Colonic mucosa (tissue), 4 donors: ENCODE results near the gene ZNF536. TPM values are rescaled to one million over a fixed set of nuclear protein-coding genes. Genes with fewer than 3 reads are reported as not detected.

Experiments
- DNase-seq: peaks from one replicate; pipeline ENCODE4 v3.0.0-alpha.2; 2020
- H3K27ac ChIP-seq: fragments of 200-600 bp; one replicate; pipeline ENCODE4 v1.8.0; 2021
- H3K27me3 ChIP-seq: fragments of 200-600 bp; one replicate; pipeline ENCODE4 v1.8.0; 2021
- H3K36me3 ChIP-seq: fragments of 200-600 bp; one replicate; pipeline ENCODE4 v1.8.0; 2021
- H3K4me1 ChIP-seq: fragments of 200-600 bp; one replicate; pipeline ENCODE4 v1.8.0; 2021; ENCODE audit warnings: mild to moderate bottlenecking
- H3K4me3 ChIP-seq: fragments of 200-600 bp; one replicate; pipeline ENCODE4 v1.8.0; 2021
- H3K9ac ChIP-seq, 2 donors: one replicate each; pipeline ENCODE4 v1.7.0; 2013; ENCODE audit warnings: control low read depth in 2 of 2, low read depth in 2 of 2, low read length in 2 of 2
- H3K9me3 ChIP-seq: fragments of 200-600 bp; one replicate; pipeline ENCODE4 v1.8.0; 2021
- CTCF ChIP-seq: fragments of 200-600 bp; IDR thresholded peaks from one replicate; pipeline ENCODE4 v1.8.0; 2022; ENCODE audit warnings: antibody characterized with exemption, mild to moderate bottlenecking
- intact Hi-C: fragments of 100-400 bp; cut with DNase I; formaldehyde crosslinking; loops from one replicate; pipeline ENCODE4 v1.14.1; 2022
- total RNA-seq, 2 donors: library from RNA; stranded (reverse); fragmentation: NEBNext Ultra II Directional in 1 of 2; extraction: Animal tissue kit (Norgen Biotek cat#: 25700) in 1 of 2; gene quantifications; one replicate each; pipeline ENCODE4 v1.2.1, GENCODE V29; 2021
- donor health status: healthy.
- donor health status: DM: no; HTN: no; CAD: no.
- donor health status: DM: no; HTN: no; CAD: no.

Gene ZNF536
- total RNA-seq, 2 donors from 2014 or later: 1.3 to 1.4 TPM

DNA sequence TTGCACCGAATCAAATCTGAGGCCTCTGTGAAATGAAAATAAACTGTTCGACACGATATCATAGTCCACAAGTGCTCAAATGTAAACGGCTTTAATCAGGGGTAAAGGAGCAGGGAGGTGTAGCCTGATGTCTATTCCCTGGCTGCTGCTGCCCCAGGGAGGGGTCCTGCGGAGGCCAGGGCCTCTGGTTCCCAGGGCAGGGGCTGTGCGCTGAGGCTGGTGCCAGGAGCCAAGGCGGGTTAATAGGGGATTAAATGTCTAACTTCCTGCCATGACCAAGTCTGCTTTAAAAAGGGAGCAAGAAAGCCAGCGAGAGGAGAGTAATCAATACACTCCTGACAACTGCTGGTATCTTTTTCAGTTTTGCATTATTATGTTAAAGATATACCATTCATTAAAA is 59.4 kb downstream of the ZNF536 start:
- intact Hi-C loops: no loop called here
- Histone ChIP-seq H3K9ac (no peak overlapping the region), H3K27ac (no peak overlapping the region), H3K4me3 (no peak overlapping the region), H3K27me3 (no peaks in the 10 kb centered on the region), H3K36me3 (no peaks in the 10 kb centered on the region), H3K4me1 (no peaks in the 10 kb centered on the region), H3K9me3 (no peaks in the 10 kb centered on the region)
- TF ChIP-seq CTCF: no peak
- DNase-seq: no peak

DNA sequence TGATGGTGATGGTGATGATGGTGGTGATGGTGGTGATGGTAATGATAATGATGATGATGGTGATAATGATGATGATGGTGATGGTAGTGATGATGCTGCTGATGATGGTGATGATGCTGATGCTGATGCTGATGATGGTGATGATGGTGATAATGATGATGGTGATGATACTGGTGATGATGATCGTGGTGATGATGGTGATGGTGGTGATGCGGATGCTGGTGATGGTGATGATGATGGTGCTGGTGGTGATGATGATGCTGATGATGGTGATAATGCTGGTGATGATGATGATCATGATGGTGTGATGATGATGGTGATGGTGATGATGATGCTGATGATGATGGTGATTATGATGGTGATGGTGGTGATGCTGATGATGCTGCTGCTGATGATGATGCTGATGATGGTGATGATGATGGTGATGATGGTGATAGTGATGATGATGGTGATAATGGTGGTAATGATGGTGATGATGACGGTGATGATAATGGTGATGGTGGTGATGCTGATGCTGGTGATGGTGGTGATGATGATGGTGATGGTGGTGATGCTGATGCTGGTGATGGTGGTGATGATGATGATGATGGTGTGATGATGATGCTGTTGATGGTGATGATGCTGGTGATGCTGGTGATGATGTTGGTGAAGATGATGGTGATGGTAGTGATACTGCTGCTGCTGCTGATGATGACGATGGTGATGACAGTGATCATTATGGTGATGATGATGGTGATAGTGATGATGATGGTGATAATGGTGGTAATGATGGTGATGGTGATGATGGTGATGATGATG is 62.8 kb downstream of the ZNF536 start:
- Histone ChIP-seq H3K27me3 (no peaks in the 10 kb centered on the region), H3K9me3 (no peaks in the 10 kb centered on the region), H3K4me1 (no peaks in the 10 kb centered on the region), H3K36me3 (no peaks in the 10 kb centered on the region), H3K27ac (no peak overlapping the region), H3K4me3 (no peak overlapping the region), H3K9ac (no peak overlapping the region)
- intact Hi-C loops: no loop called here
- DNase-seq: no peak
- TF ChIP-seq CTCF: no peak

DNA sequence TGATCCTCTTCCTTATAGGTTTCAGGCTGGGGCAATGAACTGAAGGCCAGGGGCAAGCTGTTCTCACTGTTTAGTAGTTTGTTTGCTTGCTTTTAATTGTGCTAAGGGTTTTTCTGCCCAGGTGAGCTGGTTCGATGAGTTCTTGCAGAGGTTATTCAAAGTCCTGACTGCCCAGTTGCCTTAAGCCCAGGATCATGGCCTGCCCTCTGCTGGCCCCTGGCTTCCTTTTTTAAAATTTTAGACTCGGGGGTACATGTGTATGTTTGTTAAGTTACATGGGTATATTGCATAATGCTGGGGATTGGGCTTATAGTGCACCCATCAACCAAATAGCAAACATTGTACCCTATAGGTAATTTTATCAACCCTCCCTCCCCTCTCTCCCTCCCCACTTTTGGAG is 65.7 kb downstream of the ZNF536 start:
- TF ChIP-seq CTCF: no peak

GRCh38 chr19:30439310-30439709 is 67.1 kb downstream of the ZNF536 start:
- no peak for TF ChIP-seq CTCF
- Histone ChIP-seq H3K27me3 (no peaks in the 10 kb centered on the region), H3K9me3 (no peaks in the 10 kb centered on the region), H3K36me3 (no peaks in the 10 kb centered on the region), H3K9ac (no peak overlapping the region), H3K4me3 (no peak overlapping the region), H3K27ac (no peak overlapping the region), H3K4me1 (no peaks in the 10 kb centered on the region)
- DNase-seq: no peak
- intact Hi-C loops: no loop called here

More for the DNA sequence above, 65.7 kb downstream of the ZNF536 start:
- no peaks in the 10 kb centered on the region for H3K27me3 ChIP-seq
- no peak overlapping the region for H3K4me3 ChIP-seq
- no peaks in the 10 kb centered on the region for H3K36me3 ChIP-seq
- no peak overlapping the region for H3K27ac ChIP-seq
- no peak overlapping the region for H3K9ac ChIP-seq
- no peak for DNase-seq
- intact Hi-C loops: no loop called here
- no peaks in the 10 kb centered on the region for H3K9me3 ChIP-seq
- no peaks in the 10 kb centered on the region for H3K4me1 ChIP-seq

DNA sequence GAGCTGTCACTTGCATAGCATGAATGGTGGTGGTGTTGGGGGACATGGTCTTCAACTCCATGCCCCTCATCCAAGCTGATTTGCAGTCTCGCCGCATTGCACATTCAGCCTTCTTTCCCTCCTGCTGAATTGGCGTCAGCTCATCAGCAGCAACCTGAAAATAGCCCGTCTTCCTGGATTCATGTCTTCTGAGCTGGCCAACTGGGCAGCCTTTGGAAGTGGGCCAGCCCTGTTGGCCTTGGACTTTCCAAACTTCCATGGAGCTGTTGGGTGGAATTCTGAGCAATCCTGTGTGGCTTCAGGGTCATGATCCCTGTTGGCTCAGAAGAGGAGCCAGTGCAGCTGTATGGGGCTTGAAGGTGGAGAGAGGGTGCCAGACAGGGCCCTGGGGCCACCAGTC is 68.8 kb downstream of the ZNF536 start:
- Histone ChIP-seq H3K27me3 (no peaks in the 10 kb centered on the region), H3K27ac (no peak overlapping the region), H3K9me3 (no peaks in the 10 kb centered on the region), H3K4me3 (no peak overlapping the region), H3K4me1 (no peaks in the 10 kb centered on the region), H3K36me3 (no peaks in the 10 kb centered on the region), H3K9ac (no peak overlapping the region)
- no peak for DNase-seq
- intact Hi-C loops: no loop called here
- no peak for TF ChIP-seq CTCF
